Measurements from ENCODE around the gene SLC35B1.

SLC35B1 gene

DNA sequence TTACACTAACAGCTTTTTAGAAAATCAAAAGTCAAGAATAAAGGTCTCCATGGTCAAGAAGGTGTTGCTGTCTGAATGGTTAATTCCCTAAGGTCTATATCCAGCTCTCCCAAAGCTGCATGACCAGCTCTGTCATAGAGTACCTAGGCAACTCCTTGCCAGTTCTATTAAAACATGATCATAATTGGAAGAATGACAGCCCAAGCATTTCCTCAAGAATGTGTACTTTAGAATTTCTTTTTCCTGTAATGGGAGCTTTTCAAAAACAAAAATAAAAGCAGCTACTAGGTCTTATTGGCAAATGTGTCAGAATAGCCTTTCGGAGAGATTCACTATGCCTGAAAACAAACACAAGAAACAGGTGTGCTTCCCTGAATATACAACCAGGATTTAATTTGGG lies 37.8 kb downstream of the SLC35B1 start:
- H3K4me2 ChIP-seq (ENCODE audit: low read length), result no peak overlapping the region
- H3K9ac ChIP-seq (ENCODE audit: low read length), result no peak overlapping the region
- H2AFZ ChIP-seq (ENCODE audit: low read depth, low read length), result no peak overlapping the region
- peaks cover 35% of the 10 kb centered on the region for H4K20me1 ChIP-seq (ENCODE audit: insufficient read depth, low read length)
- H3K9me3 ChIP-seq (ENCODE audit: insufficient read depth, low read length), result no peaks in the 10 kb centered on the region
- H3K4me1 ChIP-seq (ENCODE audit: low read length), result peaks cover 2% of the 10 kb centered on the region
- no peaks in the 10 kb centered on the region for H3K27me3 ChIP-seq (ENCODE audit: low read depth, low read length)
- no peak overlapping the region for H3K4me3 ChIP-seq (ENCODE audit: low read length)
- TF ChIP-seq, protein P1, sequence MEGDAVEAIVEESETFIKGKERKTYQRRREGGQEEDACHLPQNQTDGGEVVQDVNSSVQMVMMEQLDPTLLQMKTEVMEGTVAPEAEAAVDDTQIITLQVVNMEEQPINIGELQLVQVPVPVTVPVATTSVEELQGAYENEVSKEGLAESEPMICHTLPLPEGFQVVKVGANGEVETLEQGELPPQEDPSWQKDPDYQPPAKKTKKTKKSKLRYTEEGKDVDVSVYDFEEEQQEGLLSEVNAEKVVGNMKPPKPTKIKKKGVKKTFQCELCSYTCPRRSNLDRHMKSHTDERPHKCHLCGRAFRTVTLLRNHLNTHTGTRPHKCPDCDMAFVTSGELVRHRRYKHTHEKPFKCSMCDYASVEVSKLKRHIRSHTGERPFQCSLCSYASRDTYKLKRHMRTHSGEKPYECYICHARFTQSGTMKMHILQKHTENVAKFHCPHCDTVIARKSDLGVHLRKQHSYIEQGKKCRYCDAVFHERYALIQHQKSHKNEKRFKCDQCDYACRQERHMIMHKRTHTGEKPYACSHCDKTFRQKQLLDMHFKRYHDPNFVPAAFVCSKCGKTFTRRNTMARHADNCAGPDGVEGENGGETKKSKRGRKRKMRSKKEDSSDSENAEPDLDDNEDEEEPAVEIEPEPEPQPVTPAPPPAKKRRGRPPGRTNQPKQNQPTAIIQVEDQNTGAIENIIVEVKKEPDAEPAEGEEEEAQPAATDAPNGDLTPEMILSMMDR (IDR thresholded peaks at IDR 0.05; ENCODE audit: low read depth, low read length), result no peak
- no peak overlapping the region for H3K27ac ChIP-seq (ENCODE audit: low read length)
- H3K79me2 ChIP-seq (ENCODE audit: low read length), result peaks cover 68% of the 10 kb centered on the region
- H3K36me3 ChIP-seq (replicated peaks; ENCODE audit: low read depth, low read length), result peaks cover 5% of the 10 kb centered on the region

DNA sequence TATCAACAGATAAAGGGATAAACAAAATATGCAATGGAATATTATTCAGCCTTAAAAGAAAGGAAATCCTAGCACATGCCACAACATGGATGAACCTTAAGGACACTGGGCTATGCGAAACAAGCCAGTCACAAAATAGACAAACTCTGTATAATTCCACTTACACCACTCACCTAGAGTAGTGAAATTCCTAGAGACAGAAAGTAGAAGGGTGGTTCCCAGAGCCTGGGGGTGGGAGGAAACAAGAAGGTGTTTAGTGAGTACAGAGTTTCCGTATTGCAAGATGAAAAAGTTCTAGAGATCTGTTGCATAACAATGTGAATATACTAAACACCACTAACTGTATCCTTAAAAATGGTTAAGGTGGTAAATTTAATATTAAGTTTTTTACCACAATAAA lies 39.9 kb downstream of the SLC35B1 start:
- Histone ChIP-seq H3K4me3 (ENCODE audit: low read length) (no peak overlapping the region), H3K36me3 (replicated peaks; ENCODE audit: low read depth, low read length) (peaks cover 2% of the 10 kb centered on the region), H3K27ac (ENCODE audit: low read length) (no peak overlapping the region), H3K4me1 (ENCODE audit: low read length) (peaks cover 8% of the 10 kb centered on the region), H3K9me3 (ENCODE audit: insufficient read depth, low read length) (no peaks in the 10 kb centered on the region), H3K9ac (ENCODE audit: low read length) (no peak overlapping the region), H2AFZ (ENCODE audit: low read depth, low read length) (no peak overlapping the region), H3K79me2 (ENCODE audit: low read length) (peaks cover 68% of the 10 kb centered on the region), H3K27me3 (ENCODE audit: low read depth, low read length) (no peaks in the 10 kb centered on the region), H4K20me1 (ENCODE audit: insufficient read depth, low read length) (peaks cover 44% of the 10 kb centered on the region), H3K4me2 (ENCODE audit: low read length) (no peak overlapping the region)
- no peak for TF ChIP-seq EZH2phosphoT487 (IDR thresholded peaks at IDR 0.05; ENCODE audit: low read depth)
- TF ChIP-seq, protein P1 (IDR thresholded peaks at IDR 0.05; ENCODE audit: low read depth, low read length), result no peak

DNA sequence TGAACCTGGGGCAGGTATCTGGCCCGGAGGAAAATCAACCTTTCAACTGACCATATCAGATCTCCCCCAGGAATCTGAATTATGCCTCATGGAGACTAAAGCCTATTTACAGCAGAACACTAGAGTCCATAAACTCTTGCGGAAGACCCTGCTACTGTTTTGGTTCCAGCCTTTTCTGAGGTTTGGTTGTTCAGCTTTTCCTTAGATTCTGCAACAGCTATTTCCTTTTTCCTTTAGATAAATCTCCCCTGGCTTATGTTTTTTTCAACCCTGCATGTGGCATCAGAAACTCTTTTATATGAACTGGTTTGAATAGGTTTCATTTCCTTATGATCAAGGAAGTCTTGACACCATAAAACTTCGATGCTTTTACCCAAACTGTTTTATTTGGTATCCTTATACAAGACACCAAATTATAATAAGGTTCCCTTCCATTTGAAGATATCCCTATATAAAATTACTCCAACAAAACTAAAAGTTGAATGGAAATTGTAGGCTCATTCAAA lies 43.0 kb downstream of the SLC35B1 start:
- 0 out of 2 replicates have a peak overlapping the region, but pooled peaks have one; percentile 25 for H3K4me2 ChIP-seq (ENCODE audit: low read length)
- no peak overlapping the region for H3K27ac ChIP-seq (ENCODE audit: low read length)
- peaks cover 2% of the 10 kb centered on the region for H3K36me3 ChIP-seq (replicated peaks; ENCODE audit: low read depth, low read length)
- no peak overlapping the region for H3K9ac ChIP-seq (ENCODE audit: low read length)
- H3K27me3 ChIP-seq (ENCODE audit: low read depth, low read length), result no peaks in the 10 kb centered on the region
- H3K9me3 ChIP-seq (ENCODE audit: insufficient read depth, low read length), result no peaks in the 10 kb centered on the region
- no peak overlapping the region for H2AFZ ChIP-seq (ENCODE audit: low read depth, low read length)
- TF ChIP-seq, protein P1 (IDR thresholded peaks at IDR 0.05; ENCODE audit: low read depth, low read length), result no peak
- no peak for TF ChIP-seq EZH2phosphoT487 (IDR thresholded peaks at IDR 0.05; ENCODE audit: low read depth)
- no peak overlapping the region for H3K4me3 ChIP-seq (ENCODE audit: low read length)
- peaks cover 8% of the 10 kb centered on the region for H3K4me1 ChIP-seq (ENCODE audit: low read length)
- H3K79me2 ChIP-seq (ENCODE audit: low read length), result peaks cover 54% of the 10 kb centered on the region
- H4K20me1 ChIP-seq (ENCODE audit: insufficient read depth, low read length), result peaks cover 30% of the 10 kb centered on the region

DNA sequence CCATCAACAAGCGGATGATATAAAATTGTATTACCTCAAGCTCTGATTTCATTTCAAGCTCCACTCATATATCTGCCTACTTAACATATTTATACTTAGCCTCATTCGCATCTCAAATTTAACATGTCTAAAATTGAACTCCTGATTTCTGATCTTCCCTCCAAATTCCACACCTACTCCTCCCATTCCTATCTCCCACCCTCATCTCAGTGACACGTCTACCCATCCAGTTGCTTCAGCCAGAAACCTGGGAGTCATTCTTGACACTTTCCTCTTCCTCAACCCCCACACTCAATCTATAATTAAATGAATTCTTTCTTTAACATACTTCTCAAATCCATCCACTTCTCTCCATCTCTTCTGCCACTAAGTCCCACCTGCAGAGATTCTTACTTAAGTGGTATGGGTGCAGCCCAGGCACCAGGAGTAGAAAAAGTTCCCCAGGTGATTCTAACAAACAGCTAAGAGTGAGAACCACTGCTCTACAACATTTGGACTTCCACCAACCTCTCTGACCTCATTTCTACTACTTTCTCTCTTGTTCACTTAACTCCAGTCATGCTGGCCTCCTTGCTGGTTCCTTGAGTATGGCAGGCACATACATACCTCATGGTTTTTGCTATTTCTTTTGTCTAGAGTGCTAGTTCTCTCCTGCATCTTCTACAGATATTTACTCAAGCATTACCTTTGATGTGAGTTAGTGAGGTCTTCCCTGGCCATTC lies 47.9 kb downstream of the SLC35B1 start:
- peaks cover 9% of the 10 kb centered on the region for H3K36me3 ChIP-seq (replicated peaks; ENCODE audit: low read depth, low read length)
- TF ChIP-seq, protein P1 (IDR thresholded peaks at IDR 0.05; ENCODE audit: low read depth, low read length), result no peak
- TF ChIP-seq EZH2phosphoT487 (IDR thresholded peaks at IDR 0.05; ENCODE audit: low read depth), result no peak
- H3K27me3 ChIP-seq (ENCODE audit: low read depth, low read length), result no peaks in the 10 kb centered on the region
- peaks cover 58% of the 10 kb centered on the region for H3K79me2 ChIP-seq (ENCODE audit: low read length)
- H3K9me3 ChIP-seq (ENCODE audit: insufficient read depth, low read length), result no peaks in the 10 kb centered on the region
- H3K9ac ChIP-seq (ENCODE audit: low read length), result no peak overlapping the region
- H3K4me1 ChIP-seq (ENCODE audit: low read length), result peaks cover 13% of the 10 kb centered on the region
- H4K20me1 ChIP-seq (ENCODE audit: insufficient read depth, low read length), result peaks cover 45% of the 10 kb centered on the region
- H2AFZ ChIP-seq (ENCODE audit: low read depth, low read length), result no peak overlapping the region
- H3K4me3 ChIP-seq (ENCODE audit: low read length), result no peak overlapping the region
- H3K4me2 ChIP-seq (ENCODE audit: low read length), result no peak overlapping the region
- no peak overlapping the region for H3K27ac ChIP-seq (ENCODE audit: low read length)
